COLO829 (cell line): Measurements from ENCODE around the gene CDH11.

ENCODE experiments used
- DNase-seq: peaks from one replicate; pipeline ENCODE4 v3.0.0; 2012; ENCODE audit warnings: low spot score

The CDH11 gene

GRCh38 chr16:65116818-65117430 lies 4.9 kb downstream of the CDH11 start:
- no peak for DNase-seq

GRCh38 chr16:65116216-65116615 lies 5.6 kb downstream of the CDH11 start:
- no peak for DNase-seq

- DNase-seq: no peak
Observed at GRCh38 chr16:65114527-65114926, 7.3 kb downstream of the CDH11 start.

GRCh38 chr16:65113441-65113840 lies 8.4 kb downstream of the CDH11 start:
- no peak for DNase-seq

GRCh38 chr16:65111306-65111705 lies 10.6 kb downstream of the CDH11 start:
- DNase-seq: no peak

- no peak for DNase-seq
Observed at GRCh38 chr16:65106757-65107156, 15.1 kb downstream of the CDH11 start.

- no peak for DNase-seq
Observed at GRCh38 chr16:65105171-65105570, 16.7 kb downstream of the CDH11 start.

- no peak for DNase-seq
Observed at GRCh38 chr16:65104471-65104870, 17.4 kb downstream of the CDH11 start.

- no peak for DNase-seq
Observed at GRCh38 chr16:65102326-65102725, 19.5 kb downstream of the CDH11 start.

- no peak for DNase-seq
Observed at GRCh38 chr16:65101009-65101408, 20.9 kb downstream of the CDH11 start.

- no peak for DNase-seq
Observed at GRCh38 chr16:65099607-65100006, 22.3 kb downstream of the CDH11 start.

GRCh38 chr16:65098916-65099315 lies 22.9 kb downstream of the CDH11 start:
- no peak for DNase-seq

GRCh38 chr16:65097296-65097695 lies 24.6 kb downstream of the CDH11 start:
- DNase-seq: no peak

GRCh38 chr16:65095906-65096305 lies 26.0 kb downstream of the CDH11 start:
- DNase-seq: no peak

GRCh38 chr16:65095090-65095728 lies 26.7 kb downstream of the CDH11 start:
- no peak for DNase-seq

- no peak for DNase-seq
Observed at GRCh38 chr16:65094009-65094408, 27.9 kb downstream of the CDH11 start.

- DNase-seq: no peak
Observed at GRCh38 chr16:65083164-65083857, 38.6 kb downstream of the CDH11 start.

GRCh38 chr16:65079549-65079948 lies 42.3 kb downstream of the CDH11 start:
- no peak for DNase-seq

GRCh38 chr16:65077181-65077580 lies 44.7 kb downstream of the CDH11 start:
- DNase-seq: no peak

- DNase-seq: no peak
Observed at GRCh38 chr16:65075877-65076276, 46.0 kb downstream of the CDH11 start.

GRCh38 chr16:65071433-65072311 lies 50.2 kb downstream of the CDH11 start:
- no peak for DNase-seq

- DNase-seq: peak; percentile 82
Observed at GRCh38 chr16:65070831-65071432, 50.9 kb downstream of the CDH11 start.
